ENCODE measurements around the gene ZNF219. TPM values are rescaled to one million over a fixed set of nuclear protein-coding genes. Genes with fewer than 3 reads are reported as not detected.
"Not testable (repeated sequence)": the region's sequence is repeated elsewhere in the genome, so short reads cannot be mapped to it uniquely, and the experiment has no call there.

The ZNF219 gene
- total RNA-seq, 2 experiments from 2014 or later, result 5.3 to 5.8 TPM

GRCh38 chr14:21041676-21042433, 56.6 kb downstream of the ZNF219 start, which contains the start of gene RNASE7:
TSS of gene RNASE7 (plus strand) at chr14:21042362. CDS start at chr14:21042993, 631 bp downstream.
- Mint-ChIP-seq H3K4me3 (no peak within 1 kb of the TSS), H3K4me1 (peaks cover 7% of the 10 kb centered on the region), H3K27me3 (peaks cover 17% of the 10 kb centered on the region), H3K27ac (no peak within 1 kb of the TSS), H3K9me3 (no peaks in the 10 kb centered on the region), H3K36me3 (ENCODE audit: low read depth) (no peaks in the 10 kb centered on the region)
- ChIA-PET POLR2A (no interaction called here), CTCF (interaction anchor here (1.4 to 3.1 kb wide), 3 partner anchors 27 to 63 kb away, joined by 3 to 60 read pairs (median 11); no protein-coding TSS in a partner anchor)
- DNase-seq, result no peak

- H3K27ac Mint-ChIP-seq, POLR2A ChIA-PET: not testable (repeated sequence)
- CTCF ChIA-PET, result interaction anchor here (1.4 to 3.1 kb wide), 4 partner anchors 26 to 70 kb away, joined by 3 to 60 read pairs (median 5); no protein-coding TSS in a partner anchor
Observed at GRCh38 chr14:21040941-21041340, 57.5 kb downstream of the ZNF219 start.

GRCh38 chr14:21040370-21040925, 58.0 kb downstream of the ZNF219 start:
- peaks cover 17% of the 10 kb centered on the region for H3K27me3 Mint-ChIP-seq
- no peak for DNase-seq
- peaks cover 7% of the 10 kb centered on the region for H3K4me1 Mint-ChIP-seq
- no peak overlapping the region for H3K27ac Mint-ChIP-seq
- H3K36me3 Mint-ChIP-seq (ENCODE audit: low read depth), result no peaks in the 10 kb centered on the region
- no peaks in the 10 kb centered on the region for H3K9me3 Mint-ChIP-seq
- ChIA-PET CTCF (interaction anchor here (1.0 to 3.1 kb wide), 8 partner anchors 13 to 70 kb away, joined by 3 to 60 read pairs (median 4); no protein-coding TSS in a partner anchor), POLR2A (interaction anchor here (2.0 kb wide), 1 partner anchor 25 kb away, joined by 7 read pairs; no protein-coding TSS in a partner anchor)
- no peak overlapping the region for H3K4me3 Mint-ChIP-seq

More at GRCh38 chr14:21040941-21041340, 57.5 kb downstream of the ZNF219 start:
- H3K4me3 Mint-ChIP-seq; H3K9me3 Mint-ChIP-seq; H3K36me3 Mint-ChIP-seq (ENCODE audit: low read depth); DNase-seq; H3K4me1 Mint-ChIP-seq: not testable (repeated sequence)
- peaks cover 17% of the 10 kb centered on the region for H3K27me3 Mint-ChIP-seq

Other genes with a start within 250 kb of the ZNF219 start
- gene RNASE3, start 207.3 kb downstream of the ZNF219 start, total RNA-seq, result not detected
- gene RNASE2, start 143.2 kb downstream of the ZNF219 start, total RNA-seq, result not detected
- 10 to 100 TPM; 81.9 to 82.0 TPM for gene METTL17, start 108.7 kb downstream of the ZNF219 start, total RNA-seq
- not detected for gene SLC39A2, start 99.4 kb downstream of the ZNF219 start, total RNA-seq
- gene NDRG2, start 73.6 kb downstream of the ZNF219 start, total RNA-seq, result 1 to 10 TPM; 8.3 to 8.5 TPM
- gene TPPP2, start 68.4 kb downstream of the ZNF219 start, total RNA-seq, result not detected
- gene RNASE13, start 63.8 kb downstream of the ZNF219 start, total RNA-seq, result not detected
- gene RNASE7, start 56.3 kb downstream of the ZNF219 start, total RNA-seq, result not detected
- gene RNASE8, start 40.8 kb downstream of the ZNF219 start, total RNA-seq, result not detected
- gene ARHGEF40, start 28.4 kb downstream of the ZNF219 start, total RNA-seq, result under 1 TPM; 0.18 to 0.28 TPM
- gene TMEM253, start 2.4 kb upstream of the ZNF219 start, total RNA-seq, result not detected
- gene OR5AU1, start 57.4 kb upstream of the ZNF219 start, total RNA-seq, result not detected
- 100 to 1,000 TPM; 689 to 710 TPM for gene HNRNPC, start 170.8 kb upstream of the ZNF219 start, total RNA-seq
- not detected for gene RPGRIP1, start 181.4 kb upstream of the ZNF219 start, total RNA-seq

Data from activated CD4-positive, alpha-beta memory T cell treated with anti-CD3 and anti-CD28 coated beads, Interleukin-2, amount 10 ng/mL, durations not matched to agents 7 days and 5 days (primary cell).